Left renal cortex interstitium (tissue), 4 donors: Measurements from ENCODE around the gene PLK5. TPM values are rescaled to one million over a fixed set of nuclear protein-coding genes. Genes with fewer than 3 reads are reported as not detected.
"Not testable (repeated sequence)": the region's sequence is repeated elsewhere in the genome, so short reads cannot be mapped to it uniquely, and the experiment has no call there.

ENCODE experiments used
- DNase-seq, 4 donors: peaks; one replicate each; pipeline ENCODE4 v3.0.0-alpha.2; 2013; ENCODE audit warnings: low read depth in 4 of 4, low spot score in 2 of 4, missing footprints in 1 of 4
- polyA plus RNA-seq, 4 donors: library from polyadenylated mRNA; unstranded; fragments of 120-200 nt; gene quantifications; one replicate each; pipeline ENCODE4 v1.2.1, GENCODE V29; 2013; ENCODE audit not compliant: insufficient read length in 4 of 4

PLK5 gene
- polyA plus RNA-seq, 4 donors = 0.06 to 0.46 (median 0.43) TPM

- no peak for DNase-seq
Observed at GRCh38 chr19:1505991-1506881, 17.6 kb upstream of the PLK5 start.

- no peak for DNase-seq
Observed at GRCh38 chr19:1507192-1507660, 16.7 kb upstream of the PLK5 start.

- DNase-seq = peak; percentile 85 to 90 (median 89)
Observed at GRCh38 chr19:1507763-1508506, 15.9 kb upstream of the PLK5 start.

GRCh38 chr19:1508507-1508856, 15.4 kb upstream of the PLK5 start:
- DNase-seq = no peak

- DNase-seq = no peak
Observed at GRCh38 chr19:1509602-1510441, 14.1 kb upstream of the PLK5 start.

- no peak for DNase-seq
Observed at GRCh38 chr19:1510442-1510806, 13.5 kb upstream of the PLK5 start.

GRCh38 chr19:1510807-1511206, 13.1 kb upstream of the PLK5 start:
- DNase-seq = no peak

GRCh38 chr19:1511318-1512317, 12.3 kb upstream of the PLK5 start:
- no peak for DNase-seq

- DNase-seq = no peak
Observed at GRCh38 chr19:1512671-1513498, 11.0 kb upstream of the PLK5 start, which contains the start of gene ADAMTSL5. TSS of gene ADAMTSL5 (minus strand) at chr19:1513019. CDS start at chr19:1510943, 2,076 bp downstream.

- no peak for DNase-seq
Observed at GRCh38 chr19:1513499-1514294, 10.2 kb upstream of the PLK5 start.

GRCh38 chr19:1514295-1514661, 9.6 kb upstream of the PLK5 start:
- no peak for DNase-seq

- no peak for DNase-seq
Observed at GRCh38 chr19:1514986-1515721, 8.7 kb upstream of the PLK5 start.

- no peak for DNase-seq
Observed at GRCh38 chr19:1516395-1516753, 7.5 kb upstream of the PLK5 start.

GRCh38 chr19:1518471-1518870, 5.4 kb upstream of the PLK5 start:
- DNase-seq = no peak

GRCh38 chr19:1519802-1520201, 4.1 kb upstream of the PLK5 start:
- DNase-seq = not testable (repeated sequence)

GRCh38 chr19:1520203-1520780, 3.6 kb upstream of the PLK5 start:
- no peak for DNase-seq

GRCh38 chr19:1521636-1522035, 2.2 kb upstream of the PLK5 start:
- DNase-seq = no peak
